ENCODE measurements around the gene ATP8B2.
"Not testable (repeated sequence)": the region's sequence is repeated elsewhere in the genome, so short reads cannot be mapped to it uniquely, and the experiment has no call there.

Gene ATP8B2

DNA sequence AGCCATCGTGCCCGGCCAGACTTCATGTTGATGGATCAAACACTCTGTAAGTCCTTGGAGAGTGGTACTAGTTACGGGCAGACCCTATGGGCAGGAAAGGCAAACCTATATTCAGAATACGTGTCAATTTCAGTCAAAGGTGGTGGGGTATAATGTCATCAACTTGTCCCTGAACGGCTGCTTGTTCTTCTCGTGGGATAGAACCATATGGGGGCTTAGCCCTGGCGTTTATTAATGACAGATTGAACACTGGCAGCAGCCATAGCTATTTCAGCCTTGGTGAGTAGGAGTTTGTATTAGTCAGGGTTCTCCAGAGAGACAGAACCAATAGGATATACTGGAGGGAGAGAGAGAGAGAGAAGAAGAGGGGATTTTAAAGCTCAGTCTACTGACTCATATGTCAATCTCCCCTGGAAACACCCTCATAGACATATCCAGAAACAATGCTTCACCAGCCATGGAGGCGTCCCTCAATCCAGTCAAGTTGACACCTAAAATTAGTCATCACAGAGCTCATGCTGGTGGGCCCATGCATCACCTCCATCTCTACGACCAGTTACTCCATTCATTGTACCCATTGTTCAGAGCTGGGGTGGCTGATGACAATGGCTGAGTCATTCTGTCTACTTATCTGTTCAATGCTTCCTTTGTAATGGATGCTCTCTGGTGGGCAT lies 20.5 kb upstream of the ATP8B2 start:
- TF ChIP-seq, protein P1, sequence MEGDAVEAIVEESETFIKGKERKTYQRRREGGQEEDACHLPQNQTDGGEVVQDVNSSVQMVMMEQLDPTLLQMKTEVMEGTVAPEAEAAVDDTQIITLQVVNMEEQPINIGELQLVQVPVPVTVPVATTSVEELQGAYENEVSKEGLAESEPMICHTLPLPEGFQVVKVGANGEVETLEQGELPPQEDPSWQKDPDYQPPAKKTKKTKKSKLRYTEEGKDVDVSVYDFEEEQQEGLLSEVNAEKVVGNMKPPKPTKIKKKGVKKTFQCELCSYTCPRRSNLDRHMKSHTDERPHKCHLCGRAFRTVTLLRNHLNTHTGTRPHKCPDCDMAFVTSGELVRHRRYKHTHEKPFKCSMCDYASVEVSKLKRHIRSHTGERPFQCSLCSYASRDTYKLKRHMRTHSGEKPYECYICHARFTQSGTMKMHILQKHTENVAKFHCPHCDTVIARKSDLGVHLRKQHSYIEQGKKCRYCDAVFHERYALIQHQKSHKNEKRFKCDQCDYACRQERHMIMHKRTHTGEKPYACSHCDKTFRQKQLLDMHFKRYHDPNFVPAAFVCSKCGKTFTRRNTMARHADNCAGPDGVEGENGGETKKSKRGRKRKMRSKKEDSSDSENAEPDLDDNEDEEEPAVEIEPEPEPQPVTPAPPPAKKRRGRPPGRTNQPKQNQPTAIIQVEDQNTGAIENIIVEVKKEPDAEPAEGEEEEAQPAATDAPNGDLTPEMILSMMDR (conservative IDR thresholded peaks at IDR 0.05; ENCODE audit: low read depth, low read length), result no peak
- no peak for DNase-seq (ENCODE audit: low read depth)
- no peak overlapping the region for H3K4me3 ChIP-seq (ENCODE audit: low read length)

DNA sequence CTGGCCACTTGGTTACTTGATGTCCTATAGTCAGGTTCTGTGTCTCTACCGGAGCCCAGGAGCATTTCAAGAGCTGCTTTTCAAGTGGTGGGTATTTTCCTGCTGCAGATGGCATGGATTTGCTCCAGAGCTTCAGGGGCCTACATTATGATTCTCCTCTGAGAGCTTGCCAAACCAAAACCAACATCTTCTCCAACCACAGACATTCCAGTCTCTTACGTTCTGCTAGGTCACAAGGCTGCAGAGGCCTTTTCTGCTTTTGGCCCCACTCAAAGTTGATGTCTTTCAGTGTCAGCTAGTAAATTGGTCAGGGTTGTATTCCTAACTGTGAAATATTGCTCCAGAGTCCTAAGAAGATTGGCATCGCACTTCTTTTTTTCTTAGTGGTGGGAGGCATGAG lies 19.2 kb upstream of the ATP8B2 start:
- TF ChIP-seq, protein P1 (conservative IDR thresholded peaks at IDR 0.05; ENCODE audit: low read depth, low read length), result no peak
- no peak for DNase-seq (ENCODE audit: low read depth)
- no peak overlapping the region for H3K4me3 ChIP-seq (ENCODE audit: low read length)

DNA sequence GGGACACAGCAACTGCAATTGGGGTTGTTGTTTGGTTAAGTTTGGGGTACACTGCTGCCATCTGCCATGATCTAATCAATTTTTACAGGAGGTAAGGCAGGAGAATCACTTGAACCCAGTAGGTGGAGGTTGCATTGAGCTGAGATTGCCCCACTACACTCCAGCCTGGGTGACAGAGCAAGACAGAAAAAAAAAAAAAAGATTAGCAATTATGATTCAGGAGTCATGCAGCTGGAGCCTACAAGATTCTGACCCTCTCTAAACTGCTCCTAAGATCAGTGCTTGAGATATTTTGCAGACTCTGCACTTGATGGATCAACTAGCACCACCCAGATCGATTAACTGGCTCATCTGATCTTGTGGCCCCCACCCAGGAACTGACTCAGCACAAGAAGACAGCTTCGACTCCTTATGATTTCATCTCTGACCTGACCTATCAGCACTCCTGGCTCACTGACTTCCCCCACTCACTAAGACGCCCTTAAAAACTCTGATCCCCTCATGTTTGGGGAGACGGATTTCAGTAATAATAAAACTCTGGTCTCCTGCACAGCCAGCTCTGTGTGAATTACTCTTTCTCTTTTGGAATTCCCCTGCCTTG lies 17.6 kb upstream of the ATP8B2 start:
- H3K4me3 ChIP-seq (ENCODE audit: low read length); DNase-seq (ENCODE audit: low read depth): not testable (repeated sequence)

DNA sequence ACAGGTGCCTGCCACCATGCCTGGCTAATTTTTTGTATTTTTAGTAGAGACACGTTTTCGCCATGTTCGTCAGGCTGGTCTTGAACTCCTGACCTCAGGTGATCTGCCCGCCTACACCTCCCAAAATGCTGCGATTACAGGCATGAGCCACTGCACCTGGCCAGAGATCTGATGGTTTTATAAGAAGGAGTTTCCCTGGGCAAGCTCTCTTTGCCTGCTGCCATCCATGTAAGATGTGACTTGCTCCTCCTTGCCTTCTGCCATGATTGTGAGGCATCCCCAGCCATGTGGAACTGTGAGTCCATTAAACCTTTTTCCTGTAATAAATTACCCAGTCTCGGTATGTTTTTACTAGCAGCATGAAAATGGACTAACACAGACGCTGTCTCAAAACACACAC lies 16.2 kb upstream of the ATP8B2 start:
- DNase-seq (ENCODE audit: low read depth); H3K4me3 ChIP-seq (ENCODE audit: low read length): not testable (repeated sequence)

DNA sequence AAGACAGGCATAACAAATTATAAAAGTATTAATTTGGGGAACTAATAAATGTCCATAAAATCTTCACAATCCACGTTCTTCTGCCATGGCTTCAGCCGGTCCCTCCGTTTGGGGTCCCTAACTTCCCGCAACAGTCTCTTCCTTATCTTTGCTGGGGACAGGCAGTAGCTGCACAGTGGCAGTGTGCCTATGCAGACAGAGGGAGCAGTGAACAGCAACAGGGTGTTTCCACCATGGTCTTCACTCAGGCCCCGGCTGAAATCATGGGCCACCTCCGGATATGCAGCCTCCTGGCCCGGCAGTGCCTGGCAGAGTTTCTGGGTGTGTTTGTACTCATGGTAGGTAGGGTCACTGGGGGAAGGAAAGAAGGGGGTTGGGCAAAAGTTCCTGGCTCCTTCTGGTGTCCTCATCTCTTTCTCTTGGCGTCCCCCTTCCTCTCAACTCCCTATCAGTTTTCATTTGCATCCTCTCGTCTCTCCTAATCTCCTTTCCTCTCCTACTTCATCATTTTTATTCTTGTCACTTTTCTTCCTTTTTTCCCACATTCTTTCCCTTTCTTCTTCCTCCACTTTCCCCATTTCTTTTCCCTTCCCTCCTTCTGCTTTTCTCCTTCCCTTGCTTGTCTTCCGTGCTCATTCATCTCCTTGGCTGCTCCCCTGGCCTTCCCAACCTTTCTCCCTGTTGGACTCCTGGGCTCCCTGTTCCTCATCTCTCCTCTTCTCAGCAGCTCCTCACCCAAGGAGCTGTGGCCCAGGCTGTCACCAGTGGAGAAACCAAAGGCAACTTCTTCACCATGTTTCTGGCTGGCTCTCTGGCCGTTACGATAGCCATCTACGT lies 12.9 kb upstream of the ATP8B2 start:
- H3K4me3 ChIP-seq (ENCODE audit: low read length); DNase-seq (ENCODE audit: low read depth): not testable (repeated sequence)

DNA sequence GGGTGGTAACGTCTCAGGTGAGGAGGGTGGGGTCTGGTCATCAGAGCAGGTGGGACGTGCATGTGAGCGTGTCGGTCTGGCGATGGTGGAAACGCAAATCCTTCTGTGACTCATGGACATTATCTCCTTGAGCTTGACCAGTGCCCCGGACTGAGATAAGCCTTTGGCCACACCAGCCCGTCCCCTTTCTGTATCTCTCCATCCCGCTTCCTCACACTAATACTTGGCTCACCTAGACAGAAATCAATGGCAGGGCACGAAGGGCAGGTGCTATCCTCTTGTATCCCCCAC lies 12.3 kb upstream of the ATP8B2 start:
- TF ChIP-seq, protein P1 (conservative IDR thresholded peaks at IDR 0.05; ENCODE audit: low read depth, low read length), result no peak
- no peak for DNase-seq (ENCODE audit: low read depth)
- no peak overlapping the region for H3K4me3 ChIP-seq (ENCODE audit: low read length)

DNA sequence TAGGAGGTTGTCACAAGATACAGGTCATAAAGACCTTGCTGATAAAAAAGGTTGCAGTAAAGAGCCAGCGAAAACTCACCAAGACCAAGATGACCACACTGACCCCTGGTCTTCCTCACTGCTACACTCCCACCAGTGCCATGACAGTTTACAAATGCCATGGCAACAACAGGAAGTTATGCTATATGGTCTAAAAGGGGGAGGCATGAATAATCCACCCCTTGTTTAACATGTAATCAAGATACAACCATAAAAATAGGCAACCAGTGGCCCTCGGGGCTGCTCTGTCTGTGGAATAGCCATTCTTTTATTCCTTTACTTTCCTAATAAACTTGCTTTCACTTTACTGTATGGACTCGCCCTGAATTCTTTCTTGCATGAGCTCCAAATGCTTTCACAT lies 11.1 kb upstream of the ATP8B2 start:
- not testable (repeated sequence) for H3K4me3 ChIP-seq (ENCODE audit: low read length); DNase-seq (ENCODE audit: low read depth)

DNA sequence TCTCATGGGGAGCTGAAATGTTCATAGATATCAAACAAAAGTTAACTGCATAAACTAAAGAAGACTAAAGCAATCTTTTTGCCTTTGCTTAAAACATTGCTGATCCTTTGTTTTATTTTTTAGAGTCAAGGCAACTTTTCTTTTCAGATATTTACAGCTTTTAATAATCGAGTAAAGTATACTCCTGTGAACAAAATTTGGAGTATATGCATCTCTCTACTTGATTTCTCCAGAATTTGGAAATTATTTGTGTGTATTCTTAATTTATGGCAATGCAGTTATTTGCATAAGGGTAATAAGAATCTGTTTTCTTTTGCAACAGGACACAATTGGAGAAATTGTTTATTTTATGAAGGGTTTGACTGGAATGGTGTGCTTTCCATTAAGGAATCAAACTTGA lies 8.6 kb upstream of the ATP8B2 start:
- TF ChIP-seq, protein P1 (conservative IDR thresholded peaks at IDR 0.05; ENCODE audit: low read depth, low read length), result no peak
- no peak overlapping the region for H3K4me3 ChIP-seq (ENCODE audit: low read length)
- no peak for DNase-seq (ENCODE audit: low read depth)

DNA sequence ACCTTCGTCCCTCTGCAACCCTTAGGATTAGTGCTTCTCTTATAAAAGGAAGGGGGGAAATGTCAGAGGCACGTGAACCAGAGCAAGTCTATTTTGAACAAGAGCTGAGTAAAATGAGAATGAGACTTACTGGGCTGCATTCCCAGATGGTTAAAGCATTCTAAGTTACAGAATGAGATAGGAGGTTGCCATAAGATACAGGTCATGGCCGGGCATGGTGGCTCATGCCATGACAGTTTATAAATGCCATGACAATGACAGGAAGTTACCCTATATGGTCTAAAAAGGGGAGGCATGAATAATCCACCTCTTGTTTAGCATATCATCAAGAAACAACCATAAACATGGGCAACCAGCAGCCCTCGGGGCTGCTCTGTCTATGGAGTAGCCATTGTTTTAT lies 6.9 kb upstream of the ATP8B2 start:
- no peak for DNase-seq (ENCODE audit: low read depth)
- no peak overlapping the region for H3K4me3 ChIP-seq (ENCODE audit: low read length)
- TF ChIP-seq, protein P1 (conservative IDR thresholded peaks at IDR 0.05; ENCODE audit: low read depth, low read length), result no peak
